OCI-LY3 (cell line): ENCODE results near the gene MSI2.

ENCODE experiments used
- EZH2phosphoT487 ChIP-seq: fragments of 200-600 bp; shearing (Covaris generic); IDR thresholded peaks from 2 replicates; pipeline ENCODE4 v1.6.1; 2018; ENCODE audit warnings: antibody characterized with exemption, mixed run types, low read depth
- TF ChIP-seq, protein P1 (sequence below): fragments of 200-600, 300-600 bp; sonication (generic); IDR thresholded peaks from 2 replicates; pipeline ENCODE4 v1.5.1; 2014; ENCODE audit warnings: antibody characterized with exemption, low read length, low read depth

DNA sequence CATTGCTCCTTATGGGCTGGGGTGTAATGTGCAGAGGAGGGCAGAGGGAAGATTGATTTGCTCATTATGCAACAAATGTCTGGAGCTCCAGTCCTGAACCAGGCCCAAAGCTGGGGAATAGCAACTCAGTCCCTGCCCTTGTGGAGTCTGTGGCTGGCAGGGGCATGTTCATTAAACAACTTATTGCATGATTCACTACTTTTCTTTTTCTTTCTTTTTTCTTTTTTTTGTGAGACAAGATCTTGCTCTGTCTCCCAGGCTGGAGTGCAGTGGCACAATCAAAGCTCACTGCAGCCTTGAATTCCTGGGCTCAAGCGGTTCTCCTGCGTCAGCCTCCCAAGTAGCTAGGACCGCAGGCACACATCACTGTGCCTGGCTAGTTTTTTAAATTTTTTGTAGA is 23.1 kb downstream of the MSI2 start:
- TF ChIP-seq, protein P1, sequence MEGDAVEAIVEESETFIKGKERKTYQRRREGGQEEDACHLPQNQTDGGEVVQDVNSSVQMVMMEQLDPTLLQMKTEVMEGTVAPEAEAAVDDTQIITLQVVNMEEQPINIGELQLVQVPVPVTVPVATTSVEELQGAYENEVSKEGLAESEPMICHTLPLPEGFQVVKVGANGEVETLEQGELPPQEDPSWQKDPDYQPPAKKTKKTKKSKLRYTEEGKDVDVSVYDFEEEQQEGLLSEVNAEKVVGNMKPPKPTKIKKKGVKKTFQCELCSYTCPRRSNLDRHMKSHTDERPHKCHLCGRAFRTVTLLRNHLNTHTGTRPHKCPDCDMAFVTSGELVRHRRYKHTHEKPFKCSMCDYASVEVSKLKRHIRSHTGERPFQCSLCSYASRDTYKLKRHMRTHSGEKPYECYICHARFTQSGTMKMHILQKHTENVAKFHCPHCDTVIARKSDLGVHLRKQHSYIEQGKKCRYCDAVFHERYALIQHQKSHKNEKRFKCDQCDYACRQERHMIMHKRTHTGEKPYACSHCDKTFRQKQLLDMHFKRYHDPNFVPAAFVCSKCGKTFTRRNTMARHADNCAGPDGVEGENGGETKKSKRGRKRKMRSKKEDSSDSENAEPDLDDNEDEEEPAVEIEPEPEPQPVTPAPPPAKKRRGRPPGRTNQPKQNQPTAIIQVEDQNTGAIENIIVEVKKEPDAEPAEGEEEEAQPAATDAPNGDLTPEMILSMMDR = no peak
- no peak for TF ChIP-seq EZH2phosphoT487
